ENCODE results near the gene OR4B1. TPM values are rescaled to one million over a fixed set of nuclear protein-coding genes. Genes with fewer than 3 reads are reported as not detected.

Gene OR4B1
- total RNA-seq, 4 donors from 2014 or later: not detected

DNA sequence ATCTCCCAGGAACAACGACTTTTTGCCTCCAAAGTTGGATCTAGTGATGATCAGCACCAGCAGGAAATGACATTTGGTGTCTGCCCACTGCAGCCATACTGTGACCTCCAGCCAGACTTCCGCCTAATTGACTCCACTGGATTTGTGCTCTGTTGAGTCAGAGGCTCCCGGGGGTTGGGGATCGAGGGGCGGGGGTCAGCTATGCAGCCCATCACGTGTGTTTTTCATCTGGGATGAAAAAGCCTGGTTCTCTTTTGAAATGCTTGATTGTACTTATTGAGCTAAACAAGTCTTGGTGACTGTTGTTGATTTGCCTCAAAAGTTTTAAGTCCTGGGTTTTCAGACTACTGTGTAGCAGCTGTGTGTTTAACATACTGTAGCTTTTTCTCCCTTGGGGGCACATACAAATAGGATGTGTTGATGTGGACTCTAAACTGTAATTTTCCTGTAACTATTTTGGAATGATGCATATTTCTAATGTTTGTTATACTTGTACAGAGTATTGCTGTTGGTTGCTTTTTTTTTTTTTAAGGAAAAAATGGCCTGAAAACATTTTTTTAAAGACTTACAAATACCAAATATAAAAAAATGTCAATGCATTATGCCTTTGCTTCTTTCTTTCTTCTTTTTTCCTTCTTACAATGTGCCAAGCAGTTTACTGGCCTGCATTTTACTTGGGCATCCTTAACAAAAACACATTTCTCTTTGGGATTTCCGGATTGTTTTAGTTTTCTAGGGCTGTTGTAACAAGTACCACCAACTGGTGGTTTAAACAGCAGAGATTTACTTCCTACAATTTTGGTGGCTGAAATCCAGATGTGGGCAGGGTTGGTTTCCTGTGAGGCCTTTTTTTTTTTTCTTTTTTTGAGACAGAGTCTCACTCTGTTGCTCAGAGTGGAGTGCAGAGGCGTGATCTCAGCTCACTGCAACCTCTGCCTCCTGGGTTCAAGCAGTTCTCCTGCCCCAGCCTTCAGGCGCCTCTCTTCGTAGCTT is 46.1 kb upstream of the OR4B1 start:
- 23 to 24% methylated on average over 7 to 8 of the region's 10 CpGs for WGBS, 2 donors
- no peaks in the 10 kb centered on the region for H3K9me3 ChIP-seq
- H3K4me3 ChIP-seq: no peak overlapping the region
- H3K27me3 ChIP-seq: no peaks in the 10 kb centered on the region
- DNase-seq (ENCODE audit: low spot score in 2 of 2): no peak
- peak overlapping the region in 3 of 4 donors; percentile 23 to 88 (median 72) for H3K27ac ChIP-seq
- H3K36me3 ChIP-seq: peaks cover 0 to 13% (median 0%) of the 10 kb centered on the region in 3 donors
- H3K4me1 ChIP-seq: peaks cover 0 to 31% (median 20%) of the 10 kb centered on the region in 4 donors
- TF ChIP-seq, protein P1, sequence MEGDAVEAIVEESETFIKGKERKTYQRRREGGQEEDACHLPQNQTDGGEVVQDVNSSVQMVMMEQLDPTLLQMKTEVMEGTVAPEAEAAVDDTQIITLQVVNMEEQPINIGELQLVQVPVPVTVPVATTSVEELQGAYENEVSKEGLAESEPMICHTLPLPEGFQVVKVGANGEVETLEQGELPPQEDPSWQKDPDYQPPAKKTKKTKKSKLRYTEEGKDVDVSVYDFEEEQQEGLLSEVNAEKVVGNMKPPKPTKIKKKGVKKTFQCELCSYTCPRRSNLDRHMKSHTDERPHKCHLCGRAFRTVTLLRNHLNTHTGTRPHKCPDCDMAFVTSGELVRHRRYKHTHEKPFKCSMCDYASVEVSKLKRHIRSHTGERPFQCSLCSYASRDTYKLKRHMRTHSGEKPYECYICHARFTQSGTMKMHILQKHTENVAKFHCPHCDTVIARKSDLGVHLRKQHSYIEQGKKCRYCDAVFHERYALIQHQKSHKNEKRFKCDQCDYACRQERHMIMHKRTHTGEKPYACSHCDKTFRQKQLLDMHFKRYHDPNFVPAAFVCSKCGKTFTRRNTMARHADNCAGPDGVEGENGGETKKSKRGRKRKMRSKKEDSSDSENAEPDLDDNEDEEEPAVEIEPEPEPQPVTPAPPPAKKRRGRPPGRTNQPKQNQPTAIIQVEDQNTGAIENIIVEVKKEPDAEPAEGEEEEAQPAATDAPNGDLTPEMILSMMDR (IDR thresholded peaks at IDR 0.05): no peak
- TF ChIP-seq EP300 (IDR thresholded peaks at IDR 0.05) (no peak), POLR2A (IDR thresholded peaks at IDR 0.05) (no peak)

DNA sequence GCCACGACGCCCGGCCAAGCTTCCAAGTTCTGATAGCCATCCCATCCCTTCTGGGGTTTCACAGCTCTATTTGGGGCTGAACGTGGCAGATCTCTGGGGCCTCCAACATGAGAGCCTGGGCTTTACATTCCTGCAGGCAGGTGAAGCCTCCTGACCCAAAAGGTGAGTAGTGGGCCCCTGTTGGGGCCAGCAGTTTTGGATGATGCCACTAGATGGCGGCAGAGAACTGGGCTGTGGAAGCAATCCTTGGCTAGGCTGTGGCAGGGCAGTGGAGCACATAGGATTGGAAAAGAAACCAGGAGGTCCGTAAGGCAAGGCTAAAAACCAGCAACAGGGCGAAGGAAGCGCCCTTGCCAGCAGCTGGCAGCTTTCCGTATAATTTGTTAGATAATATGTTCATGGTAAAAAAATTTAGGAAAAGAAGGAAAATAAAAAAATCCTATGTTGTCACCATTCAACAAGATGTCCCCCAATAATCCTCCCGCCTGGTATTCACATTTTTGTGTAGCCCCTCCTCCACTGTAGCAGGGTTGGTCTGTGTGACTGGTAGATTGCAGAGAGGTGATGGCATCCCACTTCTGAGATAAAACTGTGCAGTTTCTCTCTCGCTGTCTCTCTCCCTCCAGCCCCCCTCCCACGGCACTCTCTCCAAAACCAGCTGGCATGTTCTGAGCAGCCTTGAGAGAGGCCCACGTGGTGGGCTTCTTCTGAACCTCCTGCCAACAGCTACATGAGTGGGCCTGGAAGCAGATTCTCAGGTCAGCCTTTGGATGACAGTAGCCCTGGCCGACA is 43.6 kb upstream of the OR4B1 start:
- Histone ChIP-seq H3K4me3 (no peak overlapping the region), H3K36me3 (no peaks in the 10 kb centered on the region), H3K27ac (peak overlapping the region in 2 of 4 donors; percentile 4 to 27), H3K4me1 (peaks cover 0 to 31% (median 20%) of the 10 kb centered on the region in 4 donors), H3K27me3 (no peaks in the 10 kb centered on the region), H3K9me3 (no peaks in the 10 kb centered on the region)
- TF ChIP-seq EP300 (IDR thresholded peaks at IDR 0.05): no peak
- TF ChIP-seq, protein P1 (IDR thresholded peaks at IDR 0.05): peak; percentile 80 to 93 (median 85)
- 44 to 45% methylated on average over 14 of the region's 14 CpGs for WGBS, 2 donors
- DNase-seq (ENCODE audit: low spot score in 2 of 2): peak; percentile 43 to 59

DNA sequence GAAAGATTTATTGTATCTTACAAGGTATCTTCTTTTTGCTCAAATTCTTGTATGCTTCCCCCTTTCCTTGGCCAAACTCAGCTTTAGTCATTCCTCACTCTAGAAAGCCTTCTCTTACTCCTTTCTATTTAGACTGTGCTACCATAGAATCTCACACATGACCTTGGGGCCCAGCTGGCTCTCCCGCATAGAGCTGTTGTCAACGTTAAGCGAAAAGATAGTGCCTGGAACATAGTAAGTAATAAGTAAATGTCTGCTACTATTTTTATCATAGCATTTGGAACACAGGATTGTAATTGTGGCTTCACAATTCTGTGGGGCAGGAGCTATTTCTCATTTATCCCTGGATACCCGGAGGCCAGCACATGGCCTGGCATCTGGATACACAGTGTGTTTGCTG is 38.9 kb upstream of the OR4B1 start:
- no peaks in the 10 kb centered on the region for H3K27me3 ChIP-seq
- DNase-seq (ENCODE audit: low spot score in 2 of 2): no peak
- no peak overlapping the region for H3K27ac ChIP-seq
- H3K36me3 ChIP-seq: no peaks in the 10 kb centered on the region
- peaks cover 0 to 6% (median 0%) of the 10 kb centered on the region in 4 donors for H3K4me1 ChIP-seq
- 71 to 93% methylated on average over 4 of the region's 4 CpGs for WGBS, 2 donors
- no peaks in the 10 kb centered on the region for H3K9me3 ChIP-seq
- TF ChIP-seq EP300 (IDR thresholded peaks at IDR 0.05): no peak
- TF ChIP-seq POLR2A (IDR thresholded peaks at IDR 0.05): no peak
- TF ChIP-seq, protein P1 (IDR thresholded peaks at IDR 0.05): no peak
- H3K4me3 ChIP-seq: no peak overlapping the region

DNA sequence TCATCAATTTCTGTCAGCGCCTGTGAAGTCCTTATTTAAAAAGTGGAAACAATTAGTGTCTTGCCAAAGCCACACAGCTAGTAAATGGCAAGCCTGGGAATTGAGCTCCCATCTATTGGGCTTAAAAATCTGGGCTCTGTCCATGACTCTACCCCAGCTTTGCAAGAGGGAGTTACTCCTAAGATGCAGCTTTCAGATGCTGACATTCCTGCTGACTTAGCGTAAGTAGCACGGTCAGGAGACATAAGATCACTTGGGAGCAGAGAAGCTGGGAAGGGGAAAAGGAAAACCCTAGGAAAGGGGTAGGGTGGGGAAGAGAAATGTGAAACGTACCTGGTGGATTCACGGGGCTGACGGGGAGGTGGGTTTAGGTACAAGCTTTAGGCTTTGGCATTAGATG is 36.0 kb upstream of the OR4B1 start:
- TF ChIP-seq EP300 (IDR thresholded peaks at IDR 0.05) (no peak), POLR2A (IDR thresholded peaks at IDR 0.05) (no peak)
- TF ChIP-seq, protein P1 (IDR thresholded peaks at IDR 0.05): no peak
- Histone ChIP-seq H3K4me3 (no peak overlapping the region), H3K4me1 (no peaks in the 10 kb centered on the region), H3K9me3 (no peaks in the 10 kb centered on the region), H3K27ac (no peak overlapping the region), H3K27me3 (no peaks in the 10 kb centered on the region), H3K36me3 (no peaks in the 10 kb centered on the region)
- no peak for DNase-seq (ENCODE audit: low spot score in 2 of 2)
- 75 to 76% methylated on average over 6 of the region's 6 CpGs for WGBS, 2 donors

Data from tibial nerve (tissue), 4 donors.